HCT116 (cell line): ENCODE measurements around the gene ALAS2. TPM values are rescaled to one million over a fixed set of nuclear protein-coding genes. Genes with fewer than 3 reads are reported as not detected.

Source experiments
- ATAC-seq: fragments of 200-7000 bp; cut with Tn5 transposase; 2 replicates; pipeline ENCODE4 v1.9.1; 2020; ENCODE audit warnings: mild to moderate bottlenecking, moderate library complexity
- BruUV-seq: library from RNA; stranded (reverse); fragments of 400-500 nt; replicated peaks from 2 replicates; lab custom pipeline; 2021; lab: Mats Ljungman, UMichigan
- CTCF ChIA-PET: fragments of 300-600 bp; sonication (Branson Sonifier 250); formaldehyde crosslinking; loops from one replicate; lab custom pipeline; 2021; ENCODE audit warnings: antibody characterized with exemption; lab: Charles Lee
- POLR2A ChIA-PET: fragments of 300-600, 350-600 bp; sonication (Branson Sonifier 250); formaldehyde crosslinking; loops from one replicate; lab custom pipeline; 2021; ENCODE audit warnings: antibody characterized with exemption; lab: Charles Lee
- RAD21 ChIA-PET, 2 experiments: fragments of 300-600 bp; sonication (Branson Sonifier 250); formaldehyde crosslinking; loops; one replicate each; lab custom pipeline; 2023; ENCODE audit warnings: low total read pairs in 2 of 2; ENCODE audit not compliant: uncharacterized antibody in 2 of 2, unreplicated experiment in 2 of 2, low non-redundant PET in 1 of 2; lab: Charles Lee
- DNase-seq: peaks from one replicate; pipeline ENCODE4 v3.0.0-alpha.2; 2010; ENCODE audit warnings: low read depth, low spot score
- H2AFZ ChIP-seq: fragments of 200-600 bp; shearing (Covaris generic), sonication (generic); 2 replicates; pipeline ENCODE4 v1.6.1; 2017; ENCODE audit warnings: low read depth, mixed run types, mixed read lengths, antibody characterized with exemption, low read length; ENCODE audit not compliant: poor library complexity, severe bottlenecking
- H3K27ac ChIP-seq: 2 replicates; pipeline ENCODE4 v1.5.1; 2012; ENCODE audit warnings: low read depth, low read length
- H3K27me3 ChIP-seq: fragments of 200-600 bp; sonication (generic); 2 replicates; pipeline ENCODE4 v1.6.1; 2016; ENCODE audit warnings: mixed run types, low read length, mixed read lengths; ENCODE audit not compliant: insufficient read depth
- H3K36me3 ChIP-seq, 2 experiments: fragments of 200-500 bp in 1 of 2; fragments of 200-600 bp in 1 of 2; sonication (Bioruptor generic) in 1 of 2; sonication (generic) in 1 of 2; 2 replicates each; pipeline versions ENCODE4 v1.5.1 to v1.6.1; 2014 to 2016; ENCODE audit warnings: low read length in 2 of 2, inconsistent platforms in 1 of 2, mixed read lengths in 1 of 2, mixed run types in 1 of 2; ENCODE audit not compliant: insufficient read depth in 2 of 2, control insufficient read depth in 1 of 2
- H3K4me1 ChIP-seq, 2 experiments: fragments of 200-600 bp in 1 of 2; sonication (generic) in 1 of 2; 2 replicates each; pipeline versions ENCODE4 v1.5.1 to v1.6.1; 2012 to 2017; ENCODE audit warnings: low read length in 2 of 2, inconsistent platforms in 1 of 2, mild to moderate bottlenecking in 1 of 2, mixed read lengths in 1 of 2, mixed run types in 1 of 2, moderate library complexity in 1 of 2; ENCODE audit not compliant: insufficient read depth in 2 of 2, control insufficient read depth in 1 of 2
- H3K4me2 ChIP-seq: fragments of 200-600 bp; sonication (generic); 2 replicates; pipeline ENCODE4 v1.6.1; 2017; ENCODE audit warnings: mixed run types, low read length, mixed read lengths
- H3K4me3 ChIP-seq, 2 experiments: fragments of 200-600 bp in 1 of 2; sonication (generic) in 1 of 2; replicated peaks in 1 of 2; 2 replicates each; pipeline ENCODE4 v1.5.1; 2011 to 2016; ENCODE audit warnings: low read length in 2 of 2, control low read depth in 1 of 2, low read depth in 1 of 2, mild to moderate bottlenecking in 1 of 2, mixed read lengths in 1 of 2, mixed run types in 1 of 2
- H3K79me2 ChIP-seq: fragments of 200-600 bp; sonication (generic); 2 replicates; pipeline ENCODE4 v1.6.1; 2017; ENCODE audit warnings: mild to moderate bottlenecking, mixed run types, low read length, moderate library complexity, mixed read lengths; ENCODE audit not compliant: insufficient read depth
- H3K9ac ChIP-seq: fragments of 200-600 bp; sonication (generic); 2 replicates; pipeline ENCODE4 v1.6.1; 2016; ENCODE audit warnings: low read length, mixed read lengths
- H3K9me2 ChIP-seq: fragments of 200-600 bp; sonication (generic), shearing (Covaris generic); 2 replicates; pipeline ENCODE4 v1.6.1; 2017; ENCODE audit warnings: mixed run types, mild to moderate bottlenecking, moderate library complexity; ENCODE audit not compliant: insufficient read depth
- H3K9me3 ChIP-seq, 2 experiments: fragments of 200-500 bp in 1 of 2; fragments of 200-600 bp in 1 of 2; sonication (Bioruptor generic) in 1 of 2; sonication (generic) in 1 of 2; 2 replicates each; pipeline ENCODE4 v1.6.1; 2014 to 2017; ENCODE audit warnings: low read length in 2 of 2, mixed read lengths in 2 of 2, inconsistent platforms in 1 of 2, low read depth in 1 of 2, mild to moderate bottlenecking in 1 of 2, mixed run types in 1 of 2, moderate library complexity in 1 of 2; ENCODE audit not compliant: control insufficient read depth in 1 of 2, insufficient read depth in 1 of 2
- H4K20me1 ChIP-seq: fragments of 200-600 bp; sonication (generic), shearing (Covaris generic); 2 replicates; pipeline ENCODE4 v1.6.1; 2017; ENCODE audit warnings: mixed run types, mild to moderate bottlenecking, moderate library complexity; ENCODE audit not compliant: insufficient read depth
- CEBPB ChIP-seq: IDR thresholded peaks from 2 replicates; pipeline ENCODE4 v1.6.1; 2012; ENCODE audit warnings: low read depth
- EGR1 ChIP-seq: IDR thresholded peaks from 2 replicates; pipeline ENCODE4 v1.6.1; 2012; ENCODE audit warnings: low read depth
- ELF1 ChIP-seq: IDR thresholded peaks from 2 replicates; pipeline ENCODE4 v1.6.1; 2012; ENCODE audit warnings: low read depth, borderline replicate concordance
- EZH2 ChIP-seq: fragments of 200-600 bp; sonication (generic); IDR thresholded peaks from 2 replicates; pipeline ENCODE4 v1.6.1; 2017; ENCODE audit warnings: antibody characterized with exemption, mixed run types
- EZH2phosphoT487 ChIP-seq: fragments of 200-600 bp; IDR thresholded peaks from 2 replicates; pipeline ENCODE4 v1.6.1; 2018; ENCODE audit warnings: antibody characterized with exemption, borderline replicate concordance
- FOSL1 ChIP-seq: IDR thresholded peaks from 2 replicates; pipeline ENCODE4 v1.6.1; 2012; ENCODE audit warnings: low read depth
- POLR2AphosphoS5 ChIP-seq: IDR thresholded peaks from 2 replicates; pipeline ENCODE4 v1.6.1; 2011; ENCODE audit warnings: mild to moderate bottlenecking, low read depth, low read length, moderate library complexity
- RAD21 ChIP-seq: IDR thresholded peaks from 2 replicates; pipeline ENCODE4 v1.6.1; 2012; ENCODE audit warnings: low read depth, mild to moderate bottlenecking
- SIN3A ChIP-seq: IDR thresholded peaks from 2 replicates; pipeline ENCODE4 v1.6.1; 2012; ENCODE audit warnings: low read depth
- SP1 ChIP-seq: IDR thresholded peaks from 2 replicates; pipeline ENCODE4 v1.6.1; 2012; ENCODE audit warnings: low read depth
- SRF ChIP-seq: IDR thresholded peaks from 2 replicates; pipeline ENCODE4 v1.6.1; 2012; ENCODE audit warnings: low read depth
- TCF7L2 ChIP-seq: IDR thresholded peaks from 2 replicates; pipeline ENCODE4 v1.7.0; 2011; ENCODE audit warnings: borderline replicate concordance, inconsistent platforms; ENCODE audit not compliant: insufficient read depth, insufficient read length; ENCODE audit errors: extremely low read depth
- YY1 ChIP-seq: IDR thresholded peaks from 2 replicates; pipeline ENCODE4 v1.6.1; 2011; ENCODE audit warnings: low read length, low read depth, moderate library complexity, mild to moderate bottlenecking; ENCODE audit not compliant: insufficient replicate concordance; ENCODE audit errors: extremely low read depth
- ZFX ChIP-seq: fragments of 450-650 bp; IDR thresholded peaks from 2 replicates; pipeline ENCODE4 v1.6.1; 2017
- intact Hi-C: fragments of 100-400 bp; cut with micrococcal nuclease; formaldehyde crosslinking; loops from 2 replicates; pipeline ENCODE4 v1.10.0; 2022
- total RNA-seq: library from RNA; stranded (reverse); gene quantifications from one replicate; pipeline ENCODE4 v1.2.1, GENCODE V29; 2021; ENCODE audit not compliant: unreplicated experiment
- TF ChIP-seq, protein P1 (sequence below): IDR thresholded peaks from 2 replicates; pipeline ENCODE4 v1.6.1; 2012; ENCODE audit warnings: low read depth
- TF ChIP-seq, protein P2 (sequence below): IDR thresholded peaks from 2 replicates; pipeline ENCODE4 v1.6.1; 2012
- TF ChIP-seq, protein P3 (sequence below), 3 experiments: fragments of 200-600 bp in 1 of 3; sonication (generic) in 1 of 3; IDR thresholded peaks in 2 of 3; conservative IDR thresholded peaks in 1 of 3; 2 replicates each; pipeline ENCODE4 v1.5.1; 2012 to 2017; ENCODE audit warnings: low read depth in 2 of 3, low read length in 2 of 3, antibody characterized with exemption in 1 of 3, borderline replicate concordance in 1 of 3, control low read depth in 1 of 3, mild to moderate bottlenecking in 1 of 3, mixed read lengths in 1 of 3, mixed run types in 1 of 3, moderate library complexity in 1 of 3; ENCODE audit not compliant: insufficient read depth in 1 of 3

The ALAS2 gene
- total RNA-seq, 1 experiment from 2014 or later: not detected

DNA sequence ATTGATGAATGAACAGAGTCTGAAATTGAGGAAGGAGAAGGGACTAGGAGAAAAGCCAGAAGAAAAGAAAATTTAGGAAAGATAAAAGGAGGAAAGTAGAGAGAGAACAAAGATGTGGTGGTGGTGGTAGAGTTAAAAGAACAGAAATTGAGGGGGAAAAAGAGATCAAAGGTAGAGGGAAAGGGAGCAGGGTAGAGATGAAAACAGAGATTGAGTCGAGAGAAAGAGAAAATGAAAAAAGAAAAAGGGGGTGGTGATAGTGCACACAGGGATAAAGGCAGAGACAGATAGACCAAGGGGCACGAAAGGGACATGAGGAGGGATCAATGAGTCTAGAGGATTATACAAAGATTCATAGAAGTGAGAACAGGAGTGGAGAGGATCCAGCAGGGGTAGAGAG, 3.9 kb downstream of the ALAS2 start:
- H3K4me1 ChIP-seq: peaks cover 0 to 6% of the 10 kb centered on the region in 2 experiments; a peak in 1 of 4 replicates
- no peaks in the 10 kb centered on the region for H3K9me2 ChIP-seq
- H3K27me3 ChIP-seq: no peaks in the 10 kb centered on the region
- POLR2A ChIA-PET: no interaction called here
- intact Hi-C loops: no loop called here
- no peak overlapping the region for H3K4me3 ChIP-seq
- TF ChIP-seq, protein P1, sequence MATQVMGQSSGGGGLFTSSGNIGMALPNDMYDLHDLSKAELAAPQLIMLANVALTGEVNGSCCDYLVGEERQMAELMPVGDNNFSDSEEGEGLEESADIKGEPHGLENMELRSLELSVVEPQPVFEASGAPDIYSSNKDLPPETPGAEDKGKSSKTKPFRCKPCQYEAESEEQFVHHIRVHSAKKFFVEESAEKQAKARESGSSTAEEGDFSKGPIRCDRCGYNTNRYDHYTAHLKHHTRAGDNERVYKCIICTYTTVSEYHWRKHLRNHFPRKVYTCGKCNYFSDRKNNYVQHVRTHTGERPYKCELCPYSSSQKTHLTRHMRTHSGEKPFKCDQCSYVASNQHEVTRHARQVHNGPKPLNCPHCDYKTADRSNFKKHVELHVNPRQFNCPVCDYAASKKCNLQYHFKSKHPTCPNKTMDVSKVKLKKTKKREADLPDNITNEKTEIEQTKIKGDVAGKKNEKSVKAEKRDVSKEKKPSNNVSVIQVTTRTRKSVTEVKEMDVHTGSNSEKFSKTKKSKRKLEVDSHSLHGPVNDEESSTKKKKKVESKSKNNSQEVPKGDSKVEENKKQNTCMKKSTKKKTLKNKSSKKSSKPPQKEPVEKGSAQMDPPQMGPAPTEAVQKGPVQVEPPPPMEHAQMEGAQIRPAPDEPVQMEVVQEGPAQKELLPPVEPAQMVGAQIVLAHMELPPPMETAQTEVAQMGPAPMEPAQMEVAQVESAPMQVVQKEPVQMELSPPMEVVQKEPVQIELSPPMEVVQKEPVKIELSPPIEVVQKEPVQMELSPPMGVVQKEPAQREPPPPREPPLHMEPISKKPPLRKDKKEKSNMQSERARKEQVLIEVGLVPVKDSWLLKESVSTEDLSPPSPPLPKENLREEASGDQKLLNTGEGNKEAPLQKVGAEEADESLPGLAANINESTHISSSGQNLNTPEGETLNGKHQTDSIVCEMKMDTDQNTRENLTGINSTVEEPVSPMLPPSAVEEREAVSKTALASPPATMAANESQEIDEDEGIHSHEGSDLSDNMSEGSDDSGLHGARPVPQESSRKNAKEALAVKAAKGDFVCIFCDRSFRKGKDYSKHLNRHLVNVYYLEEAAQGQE: no peak
- TF ChIP-seq ELF1: no peak
- no peak for TF ChIP-seq SP1
- TF ChIP-seq CEBPB: no peak
- TF ChIP-seq SRF: no peak
- TF ChIP-seq, protein P2, sequence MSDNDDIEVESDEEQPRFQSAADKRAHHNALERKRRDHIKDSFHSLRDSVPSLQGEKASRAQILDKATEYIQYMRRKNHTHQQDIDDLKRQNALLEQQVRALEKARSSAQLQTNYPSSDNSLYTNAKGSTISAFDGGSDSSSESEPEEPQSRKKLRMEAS: no peak
- TF ChIP-seq SIN3A: no peak
- TF ChIP-seq EGR1: no peak
- TF ChIP-seq RAD21: no peak
- no peak for TF ChIP-seq EZH2phosphoT487
- no peak for TF ChIP-seq ZFX
- TF ChIP-seq EZH2: no peak
- TF ChIP-seq, protein P3, sequence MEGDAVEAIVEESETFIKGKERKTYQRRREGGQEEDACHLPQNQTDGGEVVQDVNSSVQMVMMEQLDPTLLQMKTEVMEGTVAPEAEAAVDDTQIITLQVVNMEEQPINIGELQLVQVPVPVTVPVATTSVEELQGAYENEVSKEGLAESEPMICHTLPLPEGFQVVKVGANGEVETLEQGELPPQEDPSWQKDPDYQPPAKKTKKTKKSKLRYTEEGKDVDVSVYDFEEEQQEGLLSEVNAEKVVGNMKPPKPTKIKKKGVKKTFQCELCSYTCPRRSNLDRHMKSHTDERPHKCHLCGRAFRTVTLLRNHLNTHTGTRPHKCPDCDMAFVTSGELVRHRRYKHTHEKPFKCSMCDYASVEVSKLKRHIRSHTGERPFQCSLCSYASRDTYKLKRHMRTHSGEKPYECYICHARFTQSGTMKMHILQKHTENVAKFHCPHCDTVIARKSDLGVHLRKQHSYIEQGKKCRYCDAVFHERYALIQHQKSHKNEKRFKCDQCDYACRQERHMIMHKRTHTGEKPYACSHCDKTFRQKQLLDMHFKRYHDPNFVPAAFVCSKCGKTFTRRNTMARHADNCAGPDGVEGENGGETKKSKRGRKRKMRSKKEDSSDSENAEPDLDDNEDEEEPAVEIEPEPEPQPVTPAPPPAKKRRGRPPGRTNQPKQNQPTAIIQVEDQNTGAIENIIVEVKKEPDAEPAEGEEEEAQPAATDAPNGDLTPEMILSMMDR (IDR thresholded peaks at IDR 0.05 in 2 of 3, conservative IDR thresholded peaks at IDR 0.05 in 1 of 3; ENCODE audit: borderline replicate concordance in 1 of 3, insufficient read depth in 1 of 3, low read depth in 2 of 3, low read length in 2 of 3): no peak
- TF ChIP-seq YY1: no peak
- TF ChIP-seq FOSL1: no peak
- TF ChIP-seq POLR2AphosphoS5: no peak
- no peak for TF ChIP-seq TCF7L2
- ATAC-seq (no peak), DNase-seq (no peak)
- H2AFZ ChIP-seq: no peak overlapping the region
- H3K27ac ChIP-seq: no peak overlapping the region
- no peaks in the 10 kb centered on the region for H3K79me2 ChIP-seq
- no peak overlapping the region for H3K9ac ChIP-seq
- CTCF ChIA-PET: no interaction called here
- H3K9me3 ChIP-seq: no peaks in the 10 kb centered on the region
- no peaks in the 10 kb centered on the region for H4K20me1 ChIP-seq
- H3K36me3 ChIP-seq: no peaks in the 10 kb centered on the region
- BruUV-seq: no TSS peak
- RAD21 ChIA-PET: no interaction called here
- H3K4me2 ChIP-seq: no peak overlapping the region
